GM12878 (cell line): Measurements from ENCODE around the gene MRPL2. TPM values are rescaled to one million over a fixed set of nuclear protein-coding genes. Genes with fewer than 3 reads are reported as not detected.

Experiments
- ATAC-seq: fragments of 200-7000 bp; cut with Tn5 transposase; 3 replicates; pipeline ENCODE4 v1.9.1; 2020; ENCODE audit warnings: mild to moderate bottlenecking, moderate library complexity
- BruUV-seq: library from RNA; stranded (reverse); fragments of 400-500 nt; replicated peaks from 2 replicates; lab custom pipeline; 2021; lab: Mats Ljungman, UMichigan
- CTCF ChIA-PET: fragments of 300-600 bp; sonication (Branson Sonifier 250); formaldehyde crosslinking; extraction: SDS; loops from one replicate; lab custom pipeline; 2021; ENCODE audit warnings: inconsistent platforms; lab: Yijun Ruan, JAX
- POLR2A ChIA-PET: fragments of 350-600 bp; formaldehyde crosslinking; extraction: SDS; loops from one replicate; lab custom pipeline; 2021; ENCODE audit warnings: inconsistent platforms; lab: Charles Lee
- RAD21 ChIA-PET: fragments of 300-600 bp; sonication (Branson Sonifier 250); formaldehyde crosslinking; loops from one replicate; lab custom pipeline; 2023; ENCODE audit warnings: antibody characterized with exemption; ENCODE audit not compliant: unreplicated experiment; lab: Charles Lee
- SMC1A ChIA-PET: fragments of 300-600 bp; sonication (Branson Sonifier 250); formaldehyde crosslinking; loops from one replicate; lab custom pipeline; 2023; ENCODE audit not compliant: unreplicated experiment, uncharacterized antibody; lab: Charles Lee
- DNase-seq: peaks from one replicate; pipeline ENCODE4 v3.0.0-alpha.2; 2011; ENCODE audit warnings: low read depth, low spot score
- FAIRE-seq: peaks from 3 replicates; lab custom pipeline; 2011; peaks lifted over from hg19 to GRCh38; lab: Jason Lieb, UNC
- H2AFZ ChIP-seq: 2 replicates; pipeline ENCODE4 v1.6.0; 2011; ENCODE audit warnings: low read depth, low read length, control low read depth; ENCODE audit not compliant: control insufficient read depth
- H3K27ac ChIP-seq: 2 replicates; pipeline ENCODE4 v1.5.1; 2011; ENCODE audit warnings: control low read depth; ENCODE audit not compliant: control insufficient read depth, insufficient read depth
- H3K27me3 ChIP-seq, 2 experiments: replicated peaks in 1 of 2; 2 replicates each; pipeline versions ENCODE4 v1.6.0 to v1.6.1; 2011; ENCODE audit warnings: low read length in 1 of 2; ENCODE audit not compliant: control insufficient read depth in 2 of 2, insufficient read depth in 2 of 2
- H3K36me3 ChIP-seq, 2 experiments: 2 replicates each; pipeline ENCODE4 v1.5.1; 2011; ENCODE audit warnings: low read length in 1 of 2; ENCODE audit not compliant: control insufficient read depth in 2 of 2, insufficient read depth in 2 of 2
- H3K4me1 ChIP-seq: 2 replicates; pipeline ENCODE4 v1.6.1; 2011; ENCODE audit warnings: mild to moderate bottlenecking, low read length, moderate library complexity, mixed read lengths; ENCODE audit not compliant: control insufficient read depth, insufficient read depth
- H3K4me2 ChIP-seq: 2 replicates; pipeline ENCODE4 v1.6.0; 2011; ENCODE audit warnings: control low read depth; ENCODE audit not compliant: control insufficient read depth, insufficient read depth
- H3K4me3 ChIP-seq: fragments of 200-600 bp; sonication (generic); 2 replicates; pipeline ENCODE4 v1.5.1; 2016
- H3K79me2 ChIP-seq: 2 replicates; pipeline ENCODE4 v1.6.0; 2011; ENCODE audit warnings: low read length; ENCODE audit not compliant: control insufficient read depth, insufficient read depth
- H3K9ac ChIP-seq: 2 replicates; pipeline ENCODE4 v1.8.0; 2011; ENCODE audit warnings: low read length, control low read depth, mixed read lengths; ENCODE audit not compliant: control insufficient read depth, insufficient read depth
- H3K9me3 ChIP-seq: replicated peaks from 3 replicates; pipeline ENCODE4 v1.5.1; 2011; ENCODE audit warnings: mild to moderate bottlenecking, low read length; ENCODE audit not compliant: control insufficient read depth, insufficient read depth
- H4K20me1 ChIP-seq: 2 replicates; pipeline ENCODE4 v1.6.0; 2011; ENCODE audit not compliant: control insufficient read depth, insufficient read depth
- CBX5 ChIP-seq: sonication (generic); IDR thresholded peaks from 2 replicates; pipeline ENCODE4 v1.6.1; 2016; ENCODE audit warnings: low read depth, moderate library complexity, mild to moderate bottlenecking, inconsistent platforms
- EGR1 ChIP-seq, 2 experiments: IDR thresholded peaks; 1 replicate in 1 of 2; 2 replicates in 1 of 2; pipeline ENCODE4 v1.6.1; 2011 to 2012; ENCODE audit warnings: low read depth in 2 of 2, low read length in 2 of 2, borderline replicate concordance in 1 of 2, mild to moderate bottlenecking in 1 of 2, moderate library complexity in 1 of 2
- FOXK2 ChIP-seq: fragments of 450-650 bp; IDR thresholded peaks from 2 replicates; pipeline ENCODE4 v1.6.1; 2017; ENCODE audit warnings: mild to moderate bottlenecking, moderate library complexity
- MYC ChIP-seq: IDR thresholded peaks from 2 replicates; pipeline ENCODE4 v1.6.1; 2011; ENCODE audit warnings: mild to moderate bottlenecking, low read length, moderate library complexity, inconsistent platforms; ENCODE audit not compliant: insufficient read depth, insufficient replicate concordance, insufficient read length, severe bottlenecking
- NFIC ChIP-seq: IDR thresholded peaks from 2 replicates; pipeline ENCODE4 v1.6.1; 2012; ENCODE audit warnings: low read depth, mild to moderate bottlenecking, inconsistent platforms, low read length, moderate library complexity
- NR2C2 ChIP-seq: IDR thresholded peaks from 2 replicates; pipeline ENCODE4 v1.6.1; 2011; ENCODE audit warnings: borderline replicate concordance, low read depth; ENCODE audit not compliant: control insufficient read depth, insufficient read length
- RAD21 ChIP-seq: IDR thresholded peaks from 2 replicates; pipeline ENCODE4 v1.6.1; 2011; ENCODE audit warnings: mild to moderate bottlenecking, low read depth, low read length, moderate library complexity; ENCODE audit not compliant: insufficient read depth
- RBBP5 ChIP-seq: fragments of 200-600 bp; sonication (generic); conservative IDR thresholded peaks from 2 replicates; pipeline ENCODE4 v1.6.1; 2016
- RUNX3 ChIP-seq: IDR thresholded peaks from 2 replicates; pipeline ENCODE4 v1.6.1; 2012; ENCODE audit warnings: low read length, inconsistent platforms
- SIX5 ChIP-seq: IDR thresholded peaks from 2 replicates; pipeline ENCODE4 v1.6.1; 2011; ENCODE audit warnings: mild to moderate bottlenecking, low read depth, low read length, moderate library complexity; ENCODE audit not compliant: severe bottlenecking
- SREBF2 ChIP-seq: IDR thresholded peaks from 2 replicates; pipeline ENCODE4 v1.6.1; 2012; ENCODE audit warnings: mild to moderate bottlenecking, low read length
- ZNF622 ChIP-seq: fragments of 450-650 bp; IDR thresholded peaks from 2 replicates; pipeline ENCODE4 v1.6.1; 2017; ENCODE audit warnings: mild to moderate bottlenecking, inconsistent platforms
- WGBS: methylation state at CpG from one replicate; pipeline ENCODE4 v1.1.6; 2016; ENCODE audit warnings: low lambda C conversion rate; ENCODE audit not compliant: insufficient replicate concordance, insufficient coverage; ENCODE audit errors: missing lambda C conversion rate; 5-methylcytosine and 5-hydroxymethylcytosine counted together
- in situ Hi-C: fragments of 300-500 bp; cut with MboI; formaldehyde crosslinking; loops from 9 replicates; pipeline ENCODE4 v1.14.3; 2018; ENCODE audit warnings: mixed read lengths
- intact Hi-C: fragments of 100-400 bp; cut with micrococcal nuclease; formaldehyde crosslinking; loops from one replicate; pipeline ENCODE4 v1.14.2; 2022; ENCODE audit not compliant: unreplicated experiment
- polyA plus RNA-seq, 11 experiments: library from polyadenylated mRNA; depleted of rRNA in 4 of 11; unstranded in 6 of 11; stranded (reverse) in 5 of 11; fragments of >200 nt; fragmentation: Nextera tagmentation in 4 of 11; fragmentation: Illumina TruSeq in 1 of 11; extraction: Ambion mirVana in 4 of 11; extraction: Trizol in 1 of 11; gene quantifications; 1 replicate in 1 of 11; 2 replicates in 10 of 11; pipeline versions ENCODE4 v1.2.1 to v1.2.3, GENCODE V29; 2011 to 2016; ENCODE audit warnings: inconsistent platforms in 2 of 11, missing spikeins in 2 of 11, low read depth in 1 of 11
- total RNA-seq, 4 experiments: library from RNA; depleted of rRNA in 3 of 4; stranded (reverse); fragments of >200 nt in 3 of 4; fragmentation: Illumina TruSeq in 1 of 4; extraction: Trizol in 1 of 4; gene quantifications; 2 replicates each; pipeline versions ENCODE4 v1.2.1 to v1.2.3, GENCODE V29; 2013 to 2021
- TF ChIP-seq, protein P1 (sequence below): IDR thresholded peaks from 2 replicates; pipeline ENCODE4 v1.6.1; 2011; ENCODE audit warnings: mild to moderate bottlenecking, low read depth, low read length, moderate library complexity; ENCODE audit not compliant: insufficient replicate concordance

MRPL2 gene
- total and polyA plus RNA-seq, 10 of the 15 experiments (the other 5 are each of a cell fraction or from before 2014, with no cell fraction given) = 29.7 to 125 (median 50.2) TPM

DNA sequence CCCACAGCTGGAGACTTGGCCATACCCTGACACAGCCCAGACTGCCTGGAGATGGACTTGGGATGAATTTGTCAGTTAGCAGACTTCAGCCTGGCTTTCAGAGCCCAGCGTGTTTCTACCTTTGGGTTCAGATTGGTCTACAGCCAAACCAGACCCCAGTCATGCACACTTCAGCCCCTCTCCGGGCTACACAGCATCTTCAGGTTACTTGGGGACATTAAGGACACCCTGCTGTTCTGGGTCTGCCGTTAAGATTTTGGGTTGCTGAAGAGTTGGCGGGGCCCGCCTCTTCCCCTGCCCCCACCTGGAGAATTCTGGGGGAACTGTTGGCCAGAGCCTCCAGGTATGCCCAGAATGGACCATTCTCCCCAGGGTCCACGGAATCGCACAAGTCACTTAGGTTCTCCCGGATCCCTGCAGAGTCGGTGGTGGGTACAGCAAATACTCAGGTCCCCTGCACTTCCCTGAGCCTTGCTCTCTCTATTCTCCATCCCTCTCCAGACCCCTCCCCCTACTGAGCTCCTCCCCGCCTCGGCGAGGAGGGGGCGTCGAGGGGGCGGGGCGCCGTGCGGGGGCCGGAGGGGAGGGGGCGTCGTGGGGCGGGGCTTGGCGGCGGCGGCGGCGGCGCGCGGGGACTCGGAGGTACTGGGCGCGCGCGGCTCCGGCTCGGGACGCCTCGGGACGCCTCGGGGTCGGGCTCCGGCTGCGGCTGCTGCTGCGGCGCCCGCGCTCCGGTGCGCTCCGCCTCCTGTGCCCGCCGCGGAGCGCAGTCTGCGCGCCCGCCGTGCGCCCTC lies 16.6 kb upstream of the MRPL2 start, which contains the start of gene PTK7:
PTK7 (plus strand) TSS at position 645 of the 794 bp plus-strand sequence. CDS start 175 bp downstream, outside the sequence.
- Histone ChIP-seq H3K36me3 (no peaks in the 10 kb centered on the region), H2AFZ (peak within 1 kb of the TSS; percentile 33), H3K27me3 (peaks cover 8 to 12% of the 10 kb centered on the region in 2 experiments; a peak in 3 of 4 replicates), H3K9ac (no peak within 1 kb of the TSS), H3K9me3 (no peaks in the 10 kb centered on the region), H4K20me1 (no peaks in the 10 kb centered on the region), H3K4me2 (peak within 1 kb of the TSS; percentile 69), H3K4me3 (peak within 1 kb of the TSS; percentile 52), H3K27ac (no peak within 1 kb of the TSS), H3K4me1 (peaks cover 7% of the 10 kb centered on the region; the same call in 1 of the 2 replicates), H3K79me2 (no peaks in the 10 kb centered on the region)
- WGBS = 10% methylated on average over 47 of the region's 60 CpGs
- ChIA-PET POLR2A (interaction anchor here (0.5 kb wide), 1 partner anchor 10 kb away, joined by 5 read pairs; no protein-coding TSS in a partner anchor), RAD21 (interaction anchor here (0.8 kb wide), 1 partner anchor 27 kb away, joined by 3 read pairs; no protein-coding TSS in a partner anchor), SMC1A (interaction anchor here (0.6 kb wide), 1 partner anchor 26 kb away, joined by 3 read pairs; no protein-coding TSS in a partner anchor), CTCF (no interaction called here)
- no TSS peak for BruUV-seq
- ATAC-seq (peak; percentile 73), DNase-seq (no peak), FAIRE-seq (no peak)
- intact Hi-C loops = no loop called here
- in situ Hi-C loops = no loop called here
- no peak for TF ChIP-seq SIX5

DNA sequence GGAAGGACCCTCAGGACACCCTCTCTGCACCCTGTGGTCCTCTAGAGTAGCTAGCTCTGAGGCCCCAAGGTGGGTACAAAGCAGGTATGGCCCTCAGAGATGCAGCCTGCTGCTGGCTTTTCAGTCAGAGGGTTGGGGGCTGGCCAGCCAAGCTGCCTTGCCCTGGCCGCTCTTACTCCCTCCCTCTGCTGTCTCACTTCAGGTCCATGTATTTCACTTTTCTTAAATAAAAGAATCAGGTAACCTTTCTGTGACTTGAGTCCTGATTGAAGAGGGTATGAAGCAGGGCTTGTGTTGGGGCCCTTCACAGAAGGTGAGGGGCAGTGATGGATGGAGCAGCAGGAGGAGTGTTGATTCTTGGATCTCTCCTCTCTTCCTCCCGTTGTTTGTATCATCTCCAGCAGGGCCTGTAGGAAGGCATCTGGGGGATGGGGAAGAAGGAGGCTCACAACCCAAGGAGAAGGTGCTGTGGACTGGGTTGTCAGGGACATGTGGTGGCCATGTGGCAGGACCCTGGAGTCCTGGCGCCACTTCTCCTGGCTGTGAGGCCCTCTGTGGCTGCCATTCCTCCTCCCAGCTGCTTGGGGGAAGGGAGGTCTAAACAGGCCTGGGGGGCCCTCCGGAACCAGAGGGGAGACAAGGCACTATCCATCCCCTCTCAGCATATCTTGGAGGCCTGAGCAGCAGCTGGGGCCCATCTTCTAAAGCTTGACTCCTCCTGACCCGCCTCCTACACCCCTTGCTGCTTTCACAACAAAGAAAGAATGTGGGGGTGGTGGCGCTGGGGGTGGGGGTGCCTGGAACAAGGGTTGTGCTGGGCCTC lies 15.8 kb upstream of the MRPL2 start:
- H3K27me3 ChIP-seq = peaks cover 8 to 12% of the 10 kb centered on the region in 2 experiments; a peak in 3 of 4 replicates
- H3K4me1 ChIP-seq = peaks cover 7% of the 10 kb centered on the region; the same call in 1 of the 2 replicates
- FAIRE-seq = no peak
- intact Hi-C loops (no loop called here), in situ Hi-C loops (no loop called here)
- WGBS = 37% methylated on average over 6 of the region's 6 CpGs
- H3K27ac ChIP-seq = no peak overlapping the region
- no peak overlapping the region for H3K4me3 ChIP-seq
- ChIA-PET POLR2A (interaction anchor here (0.5 kb wide), 1 partner anchor 33 kb away, joined by 3 read pairs; no protein-coding TSS in a partner anchor), RAD21 (interaction anchor here (0.8 kb wide), 1 partner anchor 26 kb away, joined by 3 read pairs; no protein-coding TSS in a partner anchor), SMC1A (no interaction called here), CTCF (no interaction called here)
- H3K79me2 ChIP-seq = no peaks in the 10 kb centered on the region
- no peak for ATAC-seq
- no peaks in the 10 kb centered on the region for H3K9me3 ChIP-seq
- no peak overlapping the region for H3K4me2 ChIP-seq
- no peaks in the 10 kb centered on the region for H4K20me1 ChIP-seq
- no peak overlapping the region for H2AFZ ChIP-seq
- DNase-seq = no peak
- no peak overlapping the region for H3K9ac ChIP-seq
- BruUV-seq = no TSS peak
- no peaks in the 10 kb centered on the region for H3K36me3 ChIP-seq
- no peak for TF ChIP-seq SREBF2
- TF ChIP-seq RBBP5 = no peak
- no peak for TF ChIP-seq NR2C2
- no peak for TF ChIP-seq ZNF622
- TF ChIP-seq FOXK2 = no peak
- TF ChIP-seq, protein P1, sequence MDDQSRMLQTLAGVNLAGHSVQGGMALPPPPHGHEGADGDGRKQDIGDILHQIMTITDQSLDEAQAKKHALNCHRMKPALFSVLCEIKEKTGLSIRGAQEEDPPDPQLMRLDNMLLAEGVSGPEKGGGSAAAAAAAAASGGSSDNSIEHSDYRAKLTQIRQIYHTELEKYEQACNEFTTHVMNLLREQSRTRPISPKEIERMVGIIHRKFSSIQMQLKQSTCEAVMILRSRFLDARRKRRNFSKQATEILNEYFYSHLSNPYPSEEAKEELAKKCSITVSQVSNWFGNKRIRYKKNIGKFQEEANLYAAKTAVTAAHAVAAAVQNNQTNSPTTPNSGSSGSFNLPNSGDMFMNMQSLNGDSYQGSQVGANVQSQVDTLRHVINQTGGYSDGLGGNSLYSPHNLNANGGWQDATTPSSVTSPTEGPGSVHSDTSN = no peak
- no peak for TF ChIP-seq CBX5
- TF ChIP-seq EGR1 (IDR thresholded peaks at IDR 0.05; ENCODE audit: borderline replicate concordance in 1 of 2, low read depth in 2 of 2, low read length in 2 of 2) = no peak
- no peak for TF ChIP-seq NFIC
- no peak for TF ChIP-seq MYC
- no peak for TF ChIP-seq RAD21
- TF ChIP-seq RUNX3 = no peak
